GM19463 (cell line): ENCODE data around the gene LOC128125822.
"Not testable (repeated sequence)": the region's sequence is repeated elsewhere in the genome, so short reads cannot be mapped to it uniquely, and the experiment has no call there.

ENCODE experiments used
- ATAC-seq: cut with Tn5 transposase; IDR thresholded peaks from one replicate; pipeline ENCODE4 v1.9.1; 2021; ENCODE audit warnings: mild to moderate bottlenecking, moderate library complexity; ENCODE audit not compliant: unreplicated experiment

Gene LOC128125822

GRCh38 chr6:63581355-63582013, 9.2 kb downstream of the LOC128125822 start:
- no peak for ATAC-seq

GRCh38 chr6:63582579-63583231, 10.4 kb downstream of the LOC128125822 start:
- no peak for ATAC-seq

DNA sequence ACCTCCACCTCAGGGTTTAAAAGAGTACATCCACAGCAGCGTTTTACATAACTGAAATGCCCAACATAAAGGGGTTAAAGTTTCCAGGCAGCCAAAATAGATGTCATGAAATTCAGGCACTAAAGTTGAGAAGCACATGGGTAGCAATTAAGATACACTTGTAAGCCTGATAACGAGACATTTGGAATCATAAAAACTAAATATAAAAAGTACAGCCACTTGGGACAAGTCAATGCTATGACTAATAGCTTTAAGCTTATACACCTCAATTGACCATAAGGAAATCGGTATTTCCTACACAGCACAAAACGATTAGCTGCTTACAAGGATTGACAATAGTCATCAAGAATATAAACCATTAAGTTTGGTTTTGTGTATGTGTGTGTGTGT, 11.8 kb downstream of the LOC128125822 start:
- no peak for ATAC-seq

- no peak for ATAC-seq
Observed at GRCh38 chr6:63584566-63584965, 12.3 kb downstream of the LOC128125822 start.

DNA sequence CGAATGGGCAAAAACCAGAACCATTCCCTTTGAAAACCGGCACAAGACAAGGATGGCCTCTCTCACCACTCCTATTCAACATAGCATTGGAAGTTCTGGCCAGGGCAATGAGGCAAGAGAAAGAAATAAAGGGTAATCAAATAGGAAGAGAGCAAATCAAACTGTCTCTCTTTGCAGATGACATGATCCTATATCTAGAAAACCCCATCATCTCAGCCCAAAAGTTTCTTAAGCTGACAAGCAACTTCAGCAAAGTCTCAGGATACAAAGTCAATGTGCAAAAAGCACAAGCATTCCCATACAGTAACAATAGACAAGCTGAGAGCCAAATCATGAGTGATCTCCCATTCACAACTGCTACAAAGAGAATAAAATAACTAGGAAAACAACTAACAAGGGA, 13.4 kb downstream of the LOC128125822 start:
- ATAC-seq = not testable (repeated sequence)

GRCh38 chr6:63589952-63590411, 17.7 kb downstream of the LOC128125822 start:
- ATAC-seq = no peak

- ATAC-seq = no peak
Observed at GRCh38 chr6:63592886-63593285, 20.6 kb downstream of the LOC128125822 start.

DNA sequence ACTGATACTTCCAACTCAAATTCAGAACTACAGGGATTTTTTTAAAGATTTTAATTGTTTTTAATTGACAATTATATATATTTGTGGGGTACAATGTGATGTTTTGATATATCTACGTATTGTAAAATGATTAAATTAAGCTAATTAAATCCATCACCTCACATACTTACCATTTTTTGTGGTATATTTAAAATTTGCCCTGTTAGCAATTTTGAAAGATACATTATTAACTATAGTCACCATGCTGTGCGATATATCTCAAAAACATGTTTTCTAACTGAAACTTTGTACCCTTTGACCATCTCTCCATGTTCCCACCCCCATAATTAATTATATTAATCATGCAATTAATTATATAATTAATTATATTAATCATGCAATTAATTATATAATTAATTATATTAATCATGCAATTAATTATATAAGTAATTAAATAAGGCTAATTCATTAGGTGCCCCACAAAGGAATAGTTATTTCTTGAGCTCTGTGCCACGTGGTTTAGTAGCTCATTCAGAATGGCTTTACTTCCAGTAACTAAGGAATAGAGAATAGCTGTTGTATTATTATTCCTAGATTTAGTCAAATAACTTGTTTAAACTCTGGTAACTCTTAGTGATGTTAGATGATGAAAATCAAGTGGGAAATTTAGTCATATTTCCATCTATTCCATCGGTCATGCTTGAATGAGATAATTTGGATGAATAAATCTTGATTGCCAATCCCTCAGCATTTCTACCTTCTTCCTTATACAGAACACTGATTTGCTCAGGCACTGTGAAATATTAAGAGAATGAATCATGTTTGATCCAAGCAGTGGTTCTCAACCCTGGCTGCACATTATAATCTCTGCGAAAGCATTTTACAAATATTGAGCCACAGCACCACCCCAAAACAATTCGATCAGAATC, 25.1 kb downstream of the LOC128125822 start:
- no peak for ATAC-seq

- peak; percentile 100 for ATAC-seq
Observed at GRCh38 chr6:63598049-63599036, 26.1 kb downstream of the LOC128125822 start.

GRCh38 chr6:63599243-63599642, 27.0 kb downstream of the LOC128125822 start:
- no peak for ATAC-seq

DNA sequence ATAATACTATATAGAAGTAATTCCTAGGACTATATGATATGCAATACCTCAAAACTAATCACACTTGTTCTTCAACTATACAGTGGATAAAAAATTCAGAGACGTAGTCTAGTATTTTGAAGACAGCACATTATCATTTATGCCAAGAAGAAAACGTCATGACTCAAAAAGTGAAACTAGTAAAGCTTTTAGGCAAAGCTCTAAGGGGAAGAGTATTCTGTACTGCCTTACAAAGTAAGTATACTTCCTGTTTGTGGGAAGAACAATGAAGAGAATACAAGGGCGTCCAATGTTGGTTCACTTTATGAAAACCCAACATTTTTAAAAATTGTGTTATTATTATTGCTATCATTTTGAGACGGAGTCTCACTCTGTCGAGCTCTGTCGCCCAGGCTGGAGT, 27.9 kb downstream of the LOC128125822 start:
- no peak for ATAC-seq

DNA sequence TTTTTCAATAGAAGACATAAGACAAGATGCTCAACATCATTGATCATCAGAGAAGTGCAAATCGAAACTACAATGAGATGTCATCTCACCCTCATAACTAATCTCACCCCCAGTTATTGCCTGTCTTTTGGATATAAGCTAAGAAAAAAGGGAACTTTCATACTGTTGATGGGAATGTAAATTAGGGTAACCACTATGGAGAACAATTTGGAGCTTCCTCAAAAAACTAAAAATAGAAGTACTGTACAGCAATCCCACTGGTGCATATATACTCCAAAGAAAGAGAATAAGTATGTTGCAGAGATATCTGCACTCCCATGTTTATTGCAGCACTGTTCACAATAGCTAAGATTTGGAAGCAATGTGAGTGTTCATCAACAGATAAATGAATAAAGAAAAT, 37.0 kb downstream of the LOC128125822 start:
- no peak for ATAC-seq

GRCh38 chr6:63610944-63611343, 38.7 kb downstream of the LOC128125822 start:
- ATAC-seq = peak; percentile 61

DNA sequence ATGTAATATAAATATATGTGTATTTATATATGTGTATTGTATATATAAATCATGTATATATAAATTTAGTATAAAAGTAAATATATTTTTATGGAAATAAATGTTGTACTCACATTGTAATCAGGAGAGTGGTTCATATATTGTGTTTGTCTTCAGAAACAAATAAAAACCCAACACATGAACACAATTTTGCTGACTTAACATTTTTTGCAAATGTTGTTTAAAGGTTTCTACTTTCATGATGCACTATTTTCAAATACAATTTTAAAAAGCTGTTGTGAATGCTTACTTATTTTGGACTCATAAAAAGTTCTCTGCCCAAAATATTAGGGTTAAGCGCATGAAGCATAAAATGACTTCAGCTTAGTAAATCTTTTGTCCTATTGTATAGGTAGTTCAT, 39.3 kb downstream of the LOC128125822 start:
- no peak for ATAC-seq

- no peak for ATAC-seq
Observed at GRCh38 chr6:63615590-63615989, 43.3 kb downstream of the LOC128125822 start.
